NCI-H1417 (cell line): ENCODE measurements around the gene IL37.
A peak's percentile ranks its signal among the peaks of the same experiment; 100 is the strongest.
"Not testable (repeated sequence)": the region's sequence is repeated elsewhere in the genome, so short reads cannot be mapped to it uniquely, and the experiment has no call there.

ENCODE experiments used
- DNase-seq, 3 experiments: peaks; one replicate each; lab custom pipeline; 2025; lab: John Stamatoyannopoulos, UW

Gene IL37

GRCh38 chr2:112889976-112890375 lies 21.0 kb upstream of the IL37 start:
- no peak for DNase-seq

GRCh38 chr2:112891385-112891831 lies 19.6 kb upstream of the IL37 start:
- peak in 1 of 3 experiments; percentile 1 for DNase-seq

- DNase-seq: no peak
Measured at GRCh38 chr2:112893752-112894151, 17.2 kb upstream of the IL37 start.

GRCh38 chr2:112896909-112897623 lies 13.9 kb upstream of the IL37 start:
- DNase-seq: no peak

GRCh38 chr2:112897624-112897978 lies 13.4 kb upstream of the IL37 start:
- no peak for DNase-seq

- not testable (repeated sequence) for DNase-seq
Measured at GRCh38 chr2:112901431-112902065, 9.4 kb upstream of the IL37 start.

GRCh38 chr2:112902816-112903215 lies 8.1 kb upstream of the IL37 start:
- no peak for DNase-seq

- no peak for DNase-seq
Measured at GRCh38 chr2:112904883-112905282, 6.1 kb upstream of the IL37 start.

GRCh38 chr2:112906276-112906675 lies 4.7 kb upstream of the IL37 start:
- no peak for DNase-seq

- DNase-seq: no peak
Measured at GRCh38 chr2:112907001-112907949, 3.7 kb upstream of the IL37 start.

- not testable (repeated sequence) for DNase-seq
Measured at GRCh38 chr2:112908559-112908958, 2.4 kb upstream of the IL37 start.

GRCh38 chr2:112910219-112910618 lies 746 bp upstream of the IL37 start:
- peak in 1 of 3 experiments; percentile 40 for DNase-seq

- DNase-seq: no peak
Measured at GRCh38 chr2:112912403-112912802, 1.4 kb downstream of the IL37 start.

GRCh38 chr2:112915300-112916144 lies 4.6 kb downstream of the IL37 start:
- no peak for DNase-seq

GRCh38 chr2:112916145-112916571 lies 5.2 kb downstream of the IL37 start:
- DNase-seq: no peak

GRCh38 chr2:112916625-112917247 lies 5.8 kb downstream of the IL37 start:
- DNase-seq: no peak

- DNase-seq: no peak
Measured at GRCh38 chr2:112917856-112918255, 6.9 kb downstream of the IL37 start.

- DNase-seq: no peak
Measured at GRCh38 chr2:112918256-112918655, 7.3 kb downstream of the IL37 start.

- DNase-seq: no peak
Measured at GRCh38 chr2:112919086-112919485, 8.1 kb downstream of the IL37 start.

- DNase-seq: no peak
Measured at GRCh38 chr2:112920923-112921532, 10.1 kb downstream of the IL37 start.

GRCh38 chr2:112921982-112922381 lies 11.0 kb downstream of the IL37 start:
- no peak for DNase-seq
